Myocyte (in vitro differentiated cells): ENCODE results near the gene TBC1D14. TPM values are rescaled to one million over a fixed set of nuclear protein-coding genes. Genes with fewer than 3 reads are reported as not detected.
"Not testable (repeated sequence)": the region's sequence is repeated elsewhere in the genome, so short reads cannot be mapped to it uniquely, and the experiment has no call there.

Experiments
- DNase-seq: peaks from one replicate; pipeline ENCODE4 v3.0.0-alpha.2; 2012; ENCODE audit warnings: low read depth
- total RNA-seq: library from RNA; depleted of rRNA; stranded (reverse); fragments of >200 nt; gene quantifications from 2 replicates; pipeline ENCODE4 v1.2.3, GENCODE V29; 2014

TBC1D14 gene
- total RNA-seq, 1 donor from 2014 or later: 48.6 TPM

- peak; percentile 52 for DNase-seq
These were observed 166.5 kb downstream of the TBC1D14 start for GRCh38 chr4:7075962-7076695.

GRCh38 chr4:7076696-7077082 lies 167.1 kb downstream of the TBC1D14 start:
- peak; percentile 64 for DNase-seq

- DNase-seq: no peak
These were observed 167.7 kb downstream of the TBC1D14 start for GRCh38 chr4:7077371-7077770.

GRCh38 chr4:7078025-7078424 lies 168.4 kb downstream of the TBC1D14 start:
- no peak for DNase-seq

- not testable (repeated sequence) for DNase-seq
These were observed 169.9 kb downstream of the TBC1D14 start for GRCh38 chr4:7079483-7079882.

- not testable (repeated sequence) for DNase-seq
These were observed 170.3 kb downstream of the TBC1D14 start for GRCh38 chr4:7079909-7080308.

Other genes with a start within 250 kb of the TBC1D14 start
- not detected in 2 replicates for gene S100P, start 215.9 kb upstream of the TBC1D14 start, total RNA-seq
- gene MRFAP1L1, start 200.0 kb upstream of the TBC1D14 start, total RNA-seq: 69.2 and 71.9 TPM in 2 replicates
- 32.8 and 35.1 TPM in 2 replicates for gene BLOC1S4, start 193.7 kb upstream of the TBC1D14 start, total RNA-seq
- 64.2 and 73.7 TPM in 2 replicates for gene KIAA0232, start 127.1 kb upstream of the TBC1D14 start, total RNA-seq
- 20.6 and 21.7 TPM in 2 replicates for gene TADA2B, start 133.5 kb downstream of the TBC1D14 start, total RNA-seq
- gene GRPEL1, start 158.2 kb downstream of the TBC1D14 start, total RNA-seq: 37.3 and 45.0 TPM in 2 replicates